Measurements from ENCODE around the gene ACTR5. TPM values are rescaled to one million over a fixed set of nuclear protein-coding genes. Genes with fewer than 3 reads are reported as not detected.

ACTR5 gene
- total RNA-seq, 3 donors from 2014 or later: 6.0 to 8.1 (median 7.9) TPM

DNA sequence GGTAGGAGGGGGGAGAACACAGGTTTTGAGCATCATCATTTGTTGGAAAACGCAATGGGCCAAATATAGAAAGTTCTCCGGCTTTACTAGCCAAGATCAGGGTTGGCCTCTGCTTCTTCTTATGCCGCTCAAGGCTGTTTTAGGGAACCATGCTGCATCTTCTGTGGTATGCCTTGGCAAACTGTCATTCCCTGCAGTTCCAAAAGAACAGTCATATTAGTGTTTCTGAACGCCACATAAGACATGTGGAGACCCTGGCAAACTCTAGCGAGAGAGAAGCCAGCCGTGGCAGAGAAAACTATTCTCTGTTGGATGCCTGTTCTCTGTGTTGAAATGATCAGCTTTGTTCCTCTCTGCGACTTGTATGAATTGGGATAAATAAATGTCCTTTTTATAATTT lies 10.8 kb downstream of the ACTR5 start:
- ATAC-seq (no peak), DNase-seq (no peak)
- Histone ChIP-seq H3K9me3 (no peaks in the 10 kb centered on the region), H3K4me1 (ENCODE audit: low read depth) (no peaks in the 10 kb centered on the region), H3K36me3 (ENCODE audit: low read depth) (peaks cover 10% of the 10 kb centered on the region), H3K4me3 (no peak overlapping the region)
- intact Hi-C loops (cut with DNase I, micrococcal nuclease): loop anchor here in 1 of 2 donors (10.0 kb wide), 1 partner anchor 114 kb away; no protein-coding TSS in a partner anchor
- TF ChIP-seq CTCF (IDR thresholded peaks at IDR 0.05): no peak

DNA sequence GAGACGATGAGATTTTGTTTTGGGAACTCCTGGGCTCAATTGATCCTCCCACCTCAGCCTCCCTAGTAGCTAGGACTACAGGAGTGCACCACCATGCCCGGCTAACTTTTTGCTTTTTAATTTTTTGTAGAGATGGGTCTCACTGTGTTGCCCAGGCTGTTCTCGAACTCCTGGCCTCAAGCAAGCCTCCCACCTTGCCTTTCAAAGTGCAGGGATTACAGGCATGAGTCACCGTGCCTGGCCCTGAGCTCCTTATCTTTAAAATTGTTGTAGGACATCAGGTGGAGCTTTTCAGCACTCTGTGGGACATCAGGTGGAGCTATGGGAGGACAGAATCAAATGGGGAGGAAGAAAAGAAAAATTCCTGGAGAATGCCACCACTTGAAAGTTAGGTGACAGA lies 12.7 kb downstream of the ACTR5 start:
- intact Hi-C loops (cut with DNase I, micrococcal nuclease): no loop called here
- Histone ChIP-seq H3K36me3 (ENCODE audit: low read depth) (peaks cover 6% of the 10 kb centered on the region), H3K9me3 (no peaks in the 10 kb centered on the region), H3K4me3 (no peak overlapping the region), H3K4me1 (ENCODE audit: low read depth) (no peaks in the 10 kb centered on the region)
- ATAC-seq (no peak), DNase-seq (no peak)
- TF ChIP-seq CTCF (IDR thresholded peaks at IDR 0.05): no peak

- ATAC-seq: no peak
- intact Hi-C loops (cut with DNase I, micrococcal nuclease): no loop called here
- DNase-seq: no peak
- no peak overlapping the region for H3K4me3 ChIP-seq
- H3K36me3 ChIP-seq (ENCODE audit: low read depth): peaks cover 4% of the 10 kb centered on the region
- no peaks in the 10 kb centered on the region for H3K4me1 ChIP-seq (ENCODE audit: low read depth)
- H3K9me3 ChIP-seq: no peaks in the 10 kb centered on the region
- TF ChIP-seq CTCF (IDR thresholded peaks at IDR 0.05): no peak
These were observed 13.9 kb downstream of the ACTR5 start for GRCh38 chr20:38762174-38762573.

GRCh38 chr20:38763616-38764015 lies 15.4 kb downstream of the ACTR5 start:
- Histone ChIP-seq H3K36me3 (ENCODE audit: low read depth) (no peaks in the 10 kb centered on the region), H3K4me1 (ENCODE audit: low read depth) (no peaks in the 10 kb centered on the region), H3K4me3 (no peak overlapping the region), H3K9me3 (no peaks in the 10 kb centered on the region)
- intact Hi-C loops (cut with DNase I, micrococcal nuclease): no loop called here
- no peak for TF ChIP-seq CTCF (IDR thresholded peaks at IDR 0.05)
- DNase-seq: no peak
- ATAC-seq: no peak

DNA sequence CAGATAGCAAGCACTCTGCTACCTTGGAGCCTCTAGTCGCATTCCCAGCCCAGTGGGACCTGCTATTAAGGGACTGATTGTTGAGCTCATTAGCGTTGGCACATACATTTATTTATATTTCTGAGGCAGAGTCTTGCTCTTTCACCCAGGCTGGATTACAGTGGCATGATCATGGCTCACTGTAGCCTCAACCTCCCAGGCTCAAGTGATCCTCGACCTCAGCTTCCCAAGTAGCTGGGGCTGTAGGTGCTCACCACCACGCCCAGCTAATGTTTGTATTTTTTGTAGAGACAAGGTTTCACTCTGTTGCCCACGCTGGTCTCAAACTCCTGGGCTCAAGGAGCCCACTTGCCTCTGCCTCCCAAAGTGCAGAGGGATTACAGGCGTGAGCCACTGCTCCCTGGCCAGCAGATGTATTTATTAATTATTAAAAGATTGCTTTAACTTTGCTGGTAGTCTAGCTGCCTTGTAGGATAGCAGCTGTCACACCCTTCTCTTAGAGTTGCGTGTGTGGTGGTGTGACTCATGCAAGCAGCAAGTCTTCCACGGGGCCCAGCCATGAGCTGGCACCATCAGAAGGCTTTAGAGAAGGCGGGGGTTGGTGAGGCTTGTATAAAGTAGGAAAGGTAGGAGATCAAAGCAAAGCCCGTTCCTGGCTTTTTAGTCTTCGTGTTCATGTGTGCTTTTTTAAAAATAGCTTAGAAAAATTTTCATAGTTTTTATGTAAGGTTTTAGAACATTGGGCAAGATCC lies 16.5 kb downstream of the ACTR5 start:
- Histone ChIP-seq H3K4me1 (ENCODE audit: low read depth) (no peaks in the 10 kb centered on the region), H3K4me3 (no peak overlapping the region), H3K9me3 (no peaks in the 10 kb centered on the region), H3K36me3 (ENCODE audit: low read depth) (no peaks in the 10 kb centered on the region)
- no peak for TF ChIP-seq CTCF (IDR thresholded peaks at IDR 0.05)
- intact Hi-C loops (cut with DNase I, micrococcal nuclease): no loop called here
- peak; percentile 67 for ATAC-seq
- DNase-seq: no peak

Data from mucosa of descending colon (tissue), 3 donors.